ENCODE data around the gene ARPC1A. TPM values are rescaled to one million over a fixed set of nuclear protein-coding genes. Genes with fewer than 3 reads are reported as not detected.

Gene ARPC1A
- total and polyA plus RNA-seq, 2 donors (not counting 1 experiment from before 2014, with no cell fraction given): 184 to 226 TPM

GRCh38 chr7:99308461-99309074 is 17.1 kb upstream of the ARPC1A start:
- no peak overlapping the region for H3K4me2 ChIP-seq (ENCODE audit: extremely low read depth, insufficient read depth, low read length)
- H3K27me3 ChIP-seq (ENCODE audit: control insufficient read depth, insufficient read depth, low read length): no peaks in the 10 kb centered on the region
- peak in 1 of 2 donors; percentile 58 for DNase-seq (ENCODE audit: low read depth in 2 of 2)
- no peaks in the 10 kb centered on the region for H4K20me1 ChIP-seq (ENCODE audit: control insufficient read depth, extremely low read depth, insufficient read depth, low read length)
- H3K79me2 ChIP-seq (ENCODE audit: control insufficient read depth, insufficient read depth, low read length): no peaks in the 10 kb centered on the region
- no peaks in the 10 kb centered on the region for H3K9me3 ChIP-seq (ENCODE audit: control insufficient read depth, insufficient read depth, low read depth, low read length)
- no peaks in the 10 kb centered on the region for H3K36me3 ChIP-seq (ENCODE audit: control insufficient read depth, insufficient read depth, low read length)
- no peak overlapping the region for H3K4me3 ChIP-seq (replicated peaks in 1 of 4; ENCODE audit: control extremely low read depth in 1 of 4, insufficient read depth in 1 of 4, low read depth in 3 of 4, low read length in 4 of 4)
- no peak overlapping the region for H3K27ac ChIP-seq (ENCODE audit: insufficient read depth, low read length)
- TF ChIP-seq CTCF (conservative IDR thresholded peaks at IDR 0.05 in 1 of 2, IDR thresholded peaks at IDR 0.05 in 1 of 2; ENCODE audit: low read depth in 1 of 2, low read length in 2 of 2): no peak
- TF ChIP-seq EZH2 (IDR thresholded peaks at IDR 0.05; ENCODE audit: low read length, missing control alignments): no peak
- no peak overlapping the region for H3K9ac ChIP-seq (ENCODE audit: insufficient read depth, low read length)
- no peaks in the 10 kb centered on the region for H3K4me1 ChIP-seq (ENCODE audit: control insufficient read depth, extremely low read depth, insufficient read depth, low read length)
- H2AFZ ChIP-seq (ENCODE audit: low read length): no peak overlapping the region

- H3K9me3 ChIP-seq (ENCODE audit: control insufficient read depth, insufficient read depth, low read depth, low read length): no peaks in the 10 kb centered on the region
- no peak overlapping the region for H3K4me2 ChIP-seq (ENCODE audit: extremely low read depth, insufficient read depth, low read length)
- H3K79me2 ChIP-seq (ENCODE audit: control insufficient read depth, insufficient read depth, low read length): no peaks in the 10 kb centered on the region
- H3K4me1 ChIP-seq (ENCODE audit: control insufficient read depth, extremely low read depth, insufficient read depth, low read length): no peaks in the 10 kb centered on the region
- no peak overlapping the region for H3K4me3 ChIP-seq (replicated peaks in 1 of 4; ENCODE audit: control extremely low read depth in 1 of 4, insufficient read depth in 1 of 4, low read depth in 3 of 4, low read length in 4 of 4)
- H2AFZ ChIP-seq (ENCODE audit: low read length): no peak overlapping the region
- H3K27me3 ChIP-seq (ENCODE audit: control insufficient read depth, insufficient read depth, low read length): no peaks in the 10 kb centered on the region
- H3K9ac ChIP-seq (ENCODE audit: insufficient read depth, low read length): no peak overlapping the region
- no peaks in the 10 kb centered on the region for H4K20me1 ChIP-seq (ENCODE audit: control insufficient read depth, extremely low read depth, insufficient read depth, low read length)
- TF ChIP-seq CTCF (conservative IDR thresholded peaks at IDR 0.05 in 1 of 2, IDR thresholded peaks at IDR 0.05 in 1 of 2; ENCODE audit: low read depth in 1 of 2, low read length in 2 of 2): no peak
- no peak for TF ChIP-seq EZH2 (IDR thresholded peaks at IDR 0.05; ENCODE audit: low read length, missing control alignments)
- DNase-seq (ENCODE audit: low read depth in 2 of 2): no peak
- no peak overlapping the region for H3K27ac ChIP-seq (ENCODE audit: insufficient read depth, low read length)
- H3K36me3 ChIP-seq (ENCODE audit: control insufficient read depth, insufficient read depth, low read length): no peaks in the 10 kb centered on the region
Measured at GRCh38 chr7:99309111-99309510, 16.6 kb upstream of the ARPC1A start.

GRCh38 chr7:99310004-99310403 is 15.7 kb upstream of the ARPC1A start:
- TF ChIP-seq EZH2 (IDR thresholded peaks at IDR 0.05; ENCODE audit: low read length, missing control alignments) (no peak), CTCF (conservative IDR thresholded peaks at IDR 0.05 in 1 of 2, IDR thresholded peaks at IDR 0.05 in 1 of 2; ENCODE audit: low read depth in 1 of 2, low read length in 2 of 2) (no peak)
- no peaks in the 10 kb centered on the region for H3K36me3 ChIP-seq (ENCODE audit: control insufficient read depth, insufficient read depth, low read length)
- no peaks in the 10 kb centered on the region for H3K4me1 ChIP-seq (ENCODE audit: control insufficient read depth, extremely low read depth, insufficient read depth, low read length)
- no peak overlapping the region for H3K9ac ChIP-seq (ENCODE audit: insufficient read depth, low read length)
- H3K9me3 ChIP-seq (ENCODE audit: control insufficient read depth, insufficient read depth, low read depth, low read length): no peaks in the 10 kb centered on the region
- no peak overlapping the region for H3K4me3 ChIP-seq (replicated peaks in 1 of 4; ENCODE audit: control extremely low read depth in 1 of 4, insufficient read depth in 1 of 4, low read depth in 3 of 4, low read length in 4 of 4)
- H3K4me2 ChIP-seq (ENCODE audit: extremely low read depth, insufficient read depth, low read length): no peak overlapping the region
- H4K20me1 ChIP-seq (ENCODE audit: control insufficient read depth, extremely low read depth, insufficient read depth, low read length): no peaks in the 10 kb centered on the region
- H3K27ac ChIP-seq (ENCODE audit: insufficient read depth, low read length): no peak overlapping the region
- no peak for DNase-seq (ENCODE audit: low read depth in 2 of 2)
- no peaks in the 10 kb centered on the region for H3K79me2 ChIP-seq (ENCODE audit: control insufficient read depth, insufficient read depth, low read length)
- no peak overlapping the region for H2AFZ ChIP-seq (ENCODE audit: low read length)
- no peaks in the 10 kb centered on the region for H3K27me3 ChIP-seq (ENCODE audit: control insufficient read depth, insufficient read depth, low read length)

Data from fibroblast of lung (primary cell).